Measurements from ENCODE around the gene EPN1. TPM values are rescaled to one million over a fixed set of nuclear protein-coding genes. Genes with fewer than 3 reads are reported as not detected.

EPN1 gene
- total and polyA plus RNA-seq, 2 of the 13 experiments (the other 11 are each of a cell fraction or from before 2014, with no cell fraction given) = 28.9 to 31.7 TPM

- TF ChIP-seq ZBTB40 (IDR thresholded peaks at IDR 0.05) = no peak
- TF ChIP-seq ZBTB40 (CRISPR knock-in tag; IDR thresholded peaks at IDR 0.05) = peak; percentile 65; the same call in 1 of the 2 replicates
- no peak for TF ChIP-seq HNF1B (CRISPR knock-in tag; IDR thresholded peaks at IDR 0.05)
- peak; percentile 72 for TF ChIP-seq PHF8 (CRISPR knock-in tag; IDR thresholded peaks at IDR 0.05)
- TF ChIP-seq ZBTB7B (CRISPR knock-in tag; IDR thresholded peaks at IDR 0.05) = peak; percentile 42; the same call in 1 of the 2 replicates
- TF ChIP-seq FOXA1 (IDR thresholded peaks at IDR 0.05) = no peak
- peak; percentile 13; the same call in 1 of the 2 replicates for TF ChIP-seq FOXA1 (CRISPR knock-in tag; IDR thresholded peaks at IDR 0.05)
- TF ChIP-seq ZNF792 (CRISPR knock-in tag; IDR thresholded peaks at IDR 0.05) = peak; percentile 63
- peak; percentile 76 for TF ChIP-seq RBFOX2 (IDR thresholded peaks at IDR 0.05; ENCODE audit: low read depth, low read length)
- TF ChIP-seq KDM1A (CRISPR knock-in tag; IDR thresholded peaks at IDR 0.05) = no peak
- no peak for TF ChIP-seq ZNF468 (CRISPR knock-in tag; IDR thresholded peaks at IDR 0.05)
- 0 out of 2 replicates have a peak, but pooled peaks have one; percentile 10 for TF ChIP-seq ZBTB14 (CRISPR knock-in tag; IDR thresholded peaks at IDR 0.05)
- no peak for TF ChIP-seq NFKBIZ (CRISPR knock-in tag; IDR thresholded peaks at IDR 0.05)
- no peak for TF ChIP-seq ZNF460 (CRISPR knock-in tag; IDR thresholded peaks at IDR 0.05; ENCODE audit: borderline replicate concordance)
- TF ChIP-seq THAP8 (CRISPR knock-in tag; IDR thresholded peaks at IDR 0.05; ENCODE audit: borderline replicate concordance) = no peak
- TF ChIP-seq TMF1 (CRISPR knock-in tag; IDR thresholded peaks at IDR 0.05; ENCODE audit: low read depth) = 0 out of 2 replicates have a peak, but pooled peaks have one; percentile 33
- TF ChIP-seq ZNF44 (CRISPR knock-in tag; IDR thresholded peaks at IDR 0.05) = 0 out of 2 replicates have a peak, but pooled peaks have one; percentile 56
- no peak for TF ChIP-seq ZNF10 (CRISPR knock-in tag; IDR thresholded peaks at IDR 0.05; ENCODE audit: borderline replicate concordance, low read depth)
Measured at GRCh38 chr19:55647732-55648584, 27.1 kb upstream of the EPN1 start, which contains the start of gene CCDC106 (continued).
